IMR-90 (cell line): ENCODE measurements around the gene MFN2. TPM values are rescaled to one million over a fixed set of nuclear protein-coding genes. Genes with fewer than 3 reads are reported as not detected.

Source experiments
- ATAC-seq: fragments of 200-7000 bp; cut with Tn5 transposase; 2 replicates; pipeline ENCODE4 v1.9.1; 2020; ENCODE audit warnings: low read depth, mild to moderate bottlenecking, moderate library complexity
- BruUV-seq: library from RNA; stranded (reverse); fragments of 400-500 nt; replicated peaks from 2 replicates; lab custom pipeline; 2021; lab: Mats Ljungman, UMichigan
- CTCF ChIA-PET: fragments of 300-600 bp; formaldehyde crosslinking; extraction: SDS; loops from one replicate; lab custom pipeline; 2021; ENCODE audit warnings: antibody characterized with exemption; lab: Yijun Ruan, JAX
- POLR2A ChIA-PET: fragments of 300-600 bp; sonication (Branson Sonifier 250); formaldehyde crosslinking; loops from one replicate; lab custom pipeline; 2022; ENCODE audit warnings: antibody characterized with exemption; ENCODE audit not compliant: unreplicated experiment; lab: Charles Lee
- DNase-seq: peaks from one replicate; pipeline ENCODE4 v3.0.0; 2013
- H2AFZ ChIP-seq: replicated peaks from 2 replicates; pipeline ENCODE3; 2013; ENCODE audit warnings: low read length, mild to moderate bottlenecking; ENCODE audit not compliant: poor library complexity
- H2AK5ac ChIP-seq: 2 replicates; pipeline ENCODE4 v1.6.1; 2013; ENCODE audit warnings: low read depth, low read length, inconsistent platforms
- H2AK9ac ChIP-seq: replicated peaks from 2 replicates; pipeline ENCODE3; 2013; ENCODE audit warnings: mild to moderate bottlenecking, low read depth, low read length, moderate library complexity; ENCODE audit not compliant: poor library complexity
- H2BK120ac ChIP-seq: 2 replicates; pipeline ENCODE4 v1.6.1; 2013; ENCODE audit warnings: low read depth, low read length, inconsistent platforms
- H2BK15ac ChIP-seq: 3 replicates; pipeline ENCODE4 v1.6.1; 2013; ENCODE audit warnings: low read depth, low read length, inconsistent platforms
- H2BK20ac ChIP-seq: 2 replicates; pipeline ENCODE4 v1.6.1; 2013; ENCODE audit warnings: low read depth, mild to moderate bottlenecking, inconsistent platforms, low read length, moderate library complexity
- H2BK5ac ChIP-seq: 2 replicates; pipeline ENCODE4 v1.6.1; 2013; ENCODE audit warnings: mild to moderate bottlenecking, low read depth, low read length, inconsistent platforms; ENCODE audit not compliant: poor library complexity, severe bottlenecking
- H3K14ac ChIP-seq: replicated peaks from 2 replicates; pipeline ENCODE4 v1.6.1; 2013; ENCODE audit warnings: low read depth, low read length, inconsistent platforms
- H3K18ac ChIP-seq: 2 replicates; pipeline ENCODE4 v1.6.1; 2013; ENCODE audit warnings: low read depth, low read length, control low read depth
- H3K23ac ChIP-seq: 2 replicates; pipeline ENCODE4 v1.6.1; 2013; ENCODE audit warnings: low read depth, low read length, inconsistent platforms
- H3K27ac ChIP-seq: 2 replicates; pipeline ENCODE4 v1.5.1; 2013; ENCODE audit warnings: mild to moderate bottlenecking, control low read depth, low read length; ENCODE audit not compliant: insufficient read depth
- H3K27me3 ChIP-seq: 2 replicates; pipeline ENCODE4 v1.6.1; 2013; ENCODE audit warnings: low read length; ENCODE audit not compliant: control insufficient read depth, insufficient read depth
- H3K36me3 ChIP-seq: 2 replicates; pipeline ENCODE4 v1.6.1; 2013; ENCODE audit warnings: low read length, mixed read lengths; ENCODE audit not compliant: control insufficient read depth, insufficient read depth
- H3K4ac ChIP-seq: 2 replicates; pipeline ENCODE4 v1.6.1; 2013; ENCODE audit warnings: low read depth, low read length, inconsistent platforms
- H3K4me1 ChIP-seq: 2 replicates; pipeline ENCODE4 v1.6.1; 2013; ENCODE audit warnings: low read length, mixed read lengths; ENCODE audit not compliant: control insufficient read depth, insufficient read depth
- H3K4me2 ChIP-seq: 2 replicates; pipeline ENCODE4 v1.6.1; 2013; ENCODE audit warnings: low read depth, mild to moderate bottlenecking, control low read depth, low read length, moderate library complexity
- H3K4me3 ChIP-seq: 2 replicates; pipeline ENCODE4 v1.5.1; 2013; ENCODE audit warnings: low read depth, mild to moderate bottlenecking, control low read depth, low read length, moderate library complexity; ENCODE audit not compliant: insufficient read depth
- H3K56ac ChIP-seq: 2 replicates; pipeline ENCODE4 v1.6.1; 2013; ENCODE audit warnings: low read length, inconsistent platforms; ENCODE audit not compliant: insufficient read depth; ENCODE audit errors: extremely low read depth
- H3K79me1 ChIP-seq, 2 experiments: 2 replicates each; pipeline ENCODE4 v1.6.1; 2013; ENCODE audit warnings: low read length in 2 of 2, inconsistent platforms in 1 of 2, low read depth in 1 of 2
- H3K9ac ChIP-seq: 2 replicates; pipeline ENCODE4 v1.6.1; 2013; ENCODE audit warnings: low read depth, low read length, control low read depth
- H3K9me1 ChIP-seq: 2 replicates; pipeline ENCODE4 v1.6.1; 2013; ENCODE audit warnings: low read length, inconsistent platforms; ENCODE audit not compliant: insufficient read depth
- H3K9me3 ChIP-seq: 2 replicates; pipeline ENCODE4 v1.6.1; 2013; ENCODE audit warnings: low read length; ENCODE audit not compliant: control insufficient read depth, insufficient read depth
- H4K20me1 ChIP-seq: 2 replicates; pipeline ENCODE4 v1.6.1; 2013; ENCODE audit warnings: low read length, inconsistent platforms; ENCODE audit not compliant: insufficient read depth
- H4K5ac ChIP-seq: 2 replicates; pipeline ENCODE4 v1.6.1; 2013; ENCODE audit warnings: mild to moderate bottlenecking, low read depth, low read length, control low read depth
- H4K8ac ChIP-seq, 2 experiments: 2 replicates each; pipeline ENCODE4 v1.6.1; 2013; ENCODE audit warnings: low read depth in 2 of 2, low read length in 2 of 2, control low read depth in 1 of 2, inconsistent platforms in 1 of 2
- H4K91ac ChIP-seq: 2 replicates; pipeline ENCODE4 v1.6.1; 2013; ENCODE audit warnings: low read depth, low read length, inconsistent platforms; ENCODE audit not compliant: insufficient read depth
- MAFK ChIP-seq: IDR thresholded peaks from 2 replicates; pipeline ENCODE4 v1.6.1; 2012; ENCODE audit warnings: low read depth, low read length, improper control_type of control experiment
- SMC3 ChIP-seq: fragments of 150-350 bp; IDR thresholded peaks from 2 replicates; pipeline ENCODE4 v1.6.1; 2016; ENCODE audit warnings: low read depth, mild to moderate bottlenecking, antibody characterized with exemption, low read length, moderate library complexity
- WGBS, 2 experiments: methylation state at CpG; one replicate each; pipeline versions ENCODE4 v1.1.5 to v1.1.7; 2013; ENCODE audit warnings: missing lambda C conversion rate in 2 of 2; ENCODE audit not compliant: insufficient read length in 1 of 2; ENCODE audit errors: extremely low coverage in 2 of 2; 5-methylcytosine and 5-hydroxymethylcytosine counted together
- dilution Hi-C: fragments of 300-500 bp; cut with HindIII; formaldehyde crosslinking; loops from one replicate; pipeline ENCODE4 v1.14.3; 2018; ENCODE audit warnings: low sequenced_read_pairs; ENCODE audit not compliant: unreplicated experiment
- in situ Hi-C: fragments of 300-500 bp; cut with MboI; formaldehyde crosslinking; loops from 3 replicates; pipeline ENCODE4 v1.14.3; 2019; ENCODE audit warnings: low sequenced_read_pairs, inconsistent platforms, mixed read lengths
- intact Hi-C: fragments of 100-400 bp; cut with micrococcal nuclease; formaldehyde crosslinking; loops from 2 replicates; pipeline ENCODE4 v1.10.0; 2022
- polyA plus RNA-seq, 3 experiments: library from polyadenylated mRNA; depleted of rRNA; stranded (reverse); fragments of >200 nt; gene quantifications; 2 replicates each; pipeline ENCODE4 v1.2.3, GENCODE V29; 2012; ENCODE audit warnings: low replicate concordance in 1 of 3
- total RNA-seq: library from RNA; depleted of rRNA; stranded (reverse); fragments of >200 nt; gene quantifications from 2 replicates; pipeline ENCODE4 v1.2.3, GENCODE V29; 2012

MFN2 gene
- total and polyA plus RNA-seq, 2 of the 4 experiments (the other 2 are of a cell fraction) = 52.8 to 84.2 TPM

DNA sequence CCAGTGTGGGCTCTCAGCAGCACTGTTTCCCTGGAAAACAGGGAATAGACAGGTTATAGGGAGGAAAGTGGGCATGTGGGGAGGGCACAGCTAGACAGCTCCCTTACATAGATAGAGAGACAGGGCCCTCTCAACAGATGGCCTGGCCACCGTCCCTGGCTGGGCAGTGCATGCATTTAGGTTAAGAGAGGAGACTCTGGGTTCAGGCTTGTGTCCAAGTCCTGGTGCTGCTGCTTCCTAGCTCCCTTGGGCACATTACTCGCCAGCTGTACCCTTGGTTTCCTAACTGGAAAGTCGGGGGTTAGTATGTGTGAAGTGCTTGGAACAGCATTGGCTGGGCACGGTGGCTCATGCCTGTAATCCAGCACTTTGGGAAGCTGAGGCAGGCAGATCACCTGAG is 36.6 kb upstream of the MFN2 start:
- no peak overlapping the region for H3K9ac ChIP-seq
- in situ Hi-C loops = no loop called here
- H3K36me3 ChIP-seq = peaks cover 53% of the 10 kb centered on the region
- no peak overlapping the region for H3K27ac ChIP-seq
- no peak overlapping the region for H3K18ac ChIP-seq
- H2BK15ac ChIP-seq = no peak overlapping the region
- peaks cover 30% of the 10 kb centered on the region for H4K20me1 ChIP-seq
- H2BK20ac ChIP-seq = no peak overlapping the region
- peaks cover 5% of the 10 kb centered on the region for H3K4me1 ChIP-seq
- no peak overlapping the region for H3K23ac ChIP-seq
- POLR2A ChIA-PET = no interaction called here
- no peak overlapping the region for H2AFZ ChIP-seq
- ATAC-seq (no peak), DNase-seq (no peak)
- H3K9me1 ChIP-seq = peaks cover 7% of the 10 kb centered on the region
- H3K4me2 ChIP-seq = no peak overlapping the region
- no peak overlapping the region for H4K91ac ChIP-seq
- dilution Hi-C loops = no loop called here
- no peak overlapping the region for H2AK5ac ChIP-seq
- 60% methylated on average over 1 of the region's 4 CpGs; no CpG with 5 or more reads in 1 of the 2 experiments for WGBS, 2 experiments
- no TSS peak for BruUV-seq
- no peak overlapping the region for H2AK9ac ChIP-seq
- H4K5ac ChIP-seq = no peak overlapping the region
- intact Hi-C loops = no loop called here
- H3K9me3 ChIP-seq = peaks cover 4% of the 10 kb centered on the region; the same call in 1 of the 2 replicates
- CTCF ChIA-PET = no interaction called here
- no peaks in the 10 kb centered on the region for H3K27me3 ChIP-seq
- no peak overlapping the region for H2BK120ac ChIP-seq
- H3K4me3 ChIP-seq = no peak overlapping the region
- no peak overlapping the region for H3K14ac ChIP-seq
- H3K4ac ChIP-seq = no peak overlapping the region
- H4K8ac ChIP-seq = no peak overlapping the region
- peaks cover 17 to 72% of the 10 kb centered on the region in 2 experiments for H3K79me1 ChIP-seq
- H2BK5ac ChIP-seq = no peak overlapping the region
- TF ChIP-seq SMC3 (no peak), MAFK (no peak)
- H3K56ac ChIP-seq = no peak overlapping the region
